ENCODE measurements around the gene GHR.

GHR gene

GRCh38 chr5:42423285-42424165, at the start of gene GHR:
TSS of gene GHR (plus strand) at chr5:42423439. CDS start at chr5:42565875, 142,436 bp downstream.
- Histone ChIP-seq H3K36me3 (ENCODE audit: insufficient read depth, low read length) (no peaks in the 10 kb centered on the region), H4K20me1 (ENCODE audit: insufficient read depth, low read length) (no peaks in the 10 kb centered on the region), H3K9me2 (ENCODE audit: low read depth, low read length) (no peaks in the 10 kb centered on the region), H3K4me2 (ENCODE audit: low read length) (no peak within 1 kb of the TSS), H3K79me2 (ENCODE audit: insufficient read depth, low read length) (no peaks in the 10 kb centered on the region), H2AFZ (ENCODE audit: low read length) (no peak within 1 kb of the TSS), H3K4me3 (ENCODE audit: low read depth, low read length, poor library complexity, severe bottlenecking) (no peak within 1 kb of the TSS), H3K4me1 (ENCODE audit: insufficient read depth, low read length, severe bottlenecking) (no peaks in the 10 kb centered on the region), H3F3A (ENCODE audit: insufficient read depth, low read length) (no peaks in the 10 kb centered on the region), H3K27me3 (ENCODE audit: insufficient read depth, low read length) (no peaks in the 10 kb centered on the region), H3K9me3 (ENCODE audit: low read length) (no peaks in the 10 kb centered on the region), H3K9ac (ENCODE audit: low read length) (no peak within 1 kb of the TSS), H3K27ac (ENCODE audit: low read depth, low read length, poor library complexity, severe bottlenecking) (no peak within 1 kb of the TSS)
- TF ChIP-seq CTCF (IDR thresholded peaks at IDR 0.05; ENCODE audit: low read length), result no peak
- no peak for TF ChIP-seq EZH2 (IDR thresholded peaks at IDR 0.05; ENCODE audit: borderline replicate concordance, low read length)

GRCh38 chr5:42374679-42375273, 48.5 kb upstream of the GHR start:
- TF ChIP-seq CTCF (IDR thresholded peaks at IDR 0.05; ENCODE audit: low read length) (no peak), EZH2 (IDR thresholded peaks at IDR 0.05; ENCODE audit: borderline replicate concordance, low read length) (no peak)
- Histone ChIP-seq H4K20me1 (ENCODE audit: insufficient read depth, low read length) (no peaks in the 10 kb centered on the region), H3K27me3 (ENCODE audit: insufficient read depth, low read length) (no peaks in the 10 kb centered on the region), H2AFZ (ENCODE audit: low read length) (no peak overlapping the region), H3F3A (ENCODE audit: insufficient read depth, low read length) (no peaks in the 10 kb centered on the region), H3K27ac (ENCODE audit: low read depth, low read length, poor library complexity, severe bottlenecking) (no peak overlapping the region), H3K9me3 (ENCODE audit: low read length) (no peaks in the 10 kb centered on the region), H3K9ac (ENCODE audit: low read length) (no peak overlapping the region), H3K9me2 (ENCODE audit: low read depth, low read length) (no peaks in the 10 kb centered on the region), H3K4me3 (ENCODE audit: low read depth, low read length, poor library complexity, severe bottlenecking) (no peak overlapping the region), H3K36me3 (ENCODE audit: insufficient read depth, low read length) (no peaks in the 10 kb centered on the region), H3K4me2 (ENCODE audit: low read length) (no peak overlapping the region), H3K4me1 (ENCODE audit: insufficient read depth, low read length, severe bottlenecking) (no peaks in the 10 kb centered on the region), H3K79me2 (ENCODE audit: insufficient read depth, low read length) (no peaks in the 10 kb centered on the region)

GRCh38 chr5:42377496-42377895, 45.7 kb upstream of the GHR start:
- Histone ChIP-seq H3K9ac (ENCODE audit: low read length) (no peak overlapping the region), H3K4me1 (ENCODE audit: insufficient read depth, low read length, severe bottlenecking) (no peaks in the 10 kb centered on the region), H3K9me2 (ENCODE audit: low read depth, low read length) (no peaks in the 10 kb centered on the region), H3K79me2 (ENCODE audit: insufficient read depth, low read length) (no peaks in the 10 kb centered on the region), H3K4me3 (ENCODE audit: low read depth, low read length, poor library complexity, severe bottlenecking) (no peak overlapping the region), H2AFZ (ENCODE audit: low read length) (no peak overlapping the region), H3K36me3 (ENCODE audit: insufficient read depth, low read length) (no peaks in the 10 kb centered on the region), H3F3A (ENCODE audit: insufficient read depth, low read length) (no peaks in the 10 kb centered on the region), H3K4me2 (ENCODE audit: low read length) (no peak overlapping the region), H4K20me1 (ENCODE audit: insufficient read depth, low read length) (no peaks in the 10 kb centered on the region), H3K9me3 (ENCODE audit: low read length) (no peaks in the 10 kb centered on the region), H3K27ac (ENCODE audit: low read depth, low read length, poor library complexity, severe bottlenecking) (no peak overlapping the region), H3K27me3 (ENCODE audit: insufficient read depth, low read length) (no peaks in the 10 kb centered on the region)
- no peak for TF ChIP-seq CTCF (IDR thresholded peaks at IDR 0.05; ENCODE audit: low read length)
- no peak for TF ChIP-seq EZH2 (IDR thresholded peaks at IDR 0.05; ENCODE audit: borderline replicate concordance, low read length)
